Psoas muscle (tissue), 8 donors: Measurements from ENCODE around the gene HDGF. TPM values are rescaled to one million over a fixed set of nuclear protein-coding genes. Genes with fewer than 3 reads are reported as not detected.

ENCODE experiments used
- ATAC-seq, 4 donors: fragments of 200-7000 bp; cut with Tn5 transposase; one replicate each; pipeline ENCODE4 v1.9.1; 2020; ENCODE audit warnings: moderate library complexity in 3 of 4, mild to moderate bottlenecking in 2 of 4
- DNase-seq, 2 donors: peaks; one replicate each; pipeline ENCODE4 v3.0.0-alpha.2; 2020
- H3K27ac ChIP-seq: fragments of 200-600 bp; one replicate; pipeline ENCODE4 v1.8.0; 2022
- H3K27me3 ChIP-seq, 3 donors: fragments of 200-600 bp in 1 of 3; one replicate each; pipeline versions ENCODE4 v1.6.1 to v1.8.0; 2013 to 2022; ENCODE audit warnings: low read length in 2 of 3, mild to moderate bottlenecking in 2 of 3, moderate library complexity in 1 of 3; ENCODE audit not compliant: insufficient read depth in 3 of 3
- H3K36me3 ChIP-seq, 2 donors: fragments of 200-600 bp in 1 of 2; one replicate each; pipeline versions ENCODE4 v1.6.1 to v1.8.0; 2013 to 2022; ENCODE audit warnings: low read depth in 1 of 2, mild to moderate bottlenecking in 1 of 2, moderate library complexity in 1 of 2; ENCODE audit not compliant: insufficient read depth in 1 of 2
- H3K4me1 ChIP-seq: fragments of 200-600 bp; one replicate; pipeline ENCODE4 v1.8.0; 2022
- H3K4me3 ChIP-seq: fragments of 200-600 bp; one replicate; pipeline ENCODE4 v1.8.0; 2022; ENCODE audit warnings: mild to moderate bottlenecking
- H3K9me3 ChIP-seq: fragments of 200-600 bp; one replicate; pipeline ENCODE4 v1.8.0; 2022
- CTCF ChIP-seq: fragments of 200-600 bp; IDR thresholded peaks from one replicate; pipeline ENCODE4 v1.8.0; 2022; ENCODE audit warnings: antibody characterized with exemption
- WGBS, 3 donors: extraction: QIAGEN DNeasy Blood & Tissue Kit; methylation state at CpG; one replicate each; pipeline versions ENCODE4 v1.1.6 to v1.1.7; 2013; 5-methylcytosine and 5-hydroxymethylcytosine counted together
- intact Hi-C, 2 donors: fragments of 100-400 bp; cut with DNase I; formaldehyde crosslinking; loops; one replicate each; pipeline versions ENCODE4 v1.11.0 to v1.14.2; 2022
- polyA plus RNA-seq, 3 donors: library from polyadenylated mRNA; stranded (reverse); fragments of 200-250 nt; gene quantifications; one replicate each; pipeline ENCODE4 v1.2.3, GENCODE V29; 2013
- total RNA-seq, 4 donors: library from RNA; stranded (reverse); fragmentation: NEBNext Ultra II Directional in 2 of 4; extraction: Animal tissue kit (Norgen Biotek cat#: 25700) in 2 of 4; gene quantifications; one replicate each; pipeline versions ENCODE4 v1.2.1 to v1.2.4, GENCODE V29; 2021 to 2023
- donor health status: healthy with polysubstance abuse.
- donor health status: DM: no; HTN: no; CAD: no; lungs with moderate emphysema.
- donor health status: Bipolar disorder and iron deficiency.
- donor health status: healthy.
- donor health status: DM: yes; HTN: yes; CAD: no.
- donor health status: DM: no; HTN: no; CAD: no.
- donor health status: DM: no; HTN: no; CAD: no.
- donor health status: DM: yes; HTN: yes; CAD: no.

Gene HDGF
- total and polyA plus RNA-seq, 7 donors, result 161 to 367 (median 198) TPM

GRCh38 chr1:156743367-156744302 lies 7.8 kb downstream of the HDGF start:
- no peak for ATAC-seq
- WGBS, 3 donors, result 79 to 84% (median 81%) methylated on average over 12 to 14 of the region's 14 CpGs
- Histone ChIP-seq H3K4me3 (no peak overlapping the region), H3K36me3 (peaks cover 8 to 36% of the 10 kb centered on the region in 2 donors), H3K27me3 (no peaks in the 10 kb centered on the region), H3K9me3 (no peaks in the 10 kb centered on the region), H3K27ac (no peak overlapping the region), H3K4me1 (peaks cover 36% of the 10 kb centered on the region)
- intact Hi-C loops, result no loop called here
- TF ChIP-seq CTCF, result no peak
- no peak for DNase-seq

DNA sequence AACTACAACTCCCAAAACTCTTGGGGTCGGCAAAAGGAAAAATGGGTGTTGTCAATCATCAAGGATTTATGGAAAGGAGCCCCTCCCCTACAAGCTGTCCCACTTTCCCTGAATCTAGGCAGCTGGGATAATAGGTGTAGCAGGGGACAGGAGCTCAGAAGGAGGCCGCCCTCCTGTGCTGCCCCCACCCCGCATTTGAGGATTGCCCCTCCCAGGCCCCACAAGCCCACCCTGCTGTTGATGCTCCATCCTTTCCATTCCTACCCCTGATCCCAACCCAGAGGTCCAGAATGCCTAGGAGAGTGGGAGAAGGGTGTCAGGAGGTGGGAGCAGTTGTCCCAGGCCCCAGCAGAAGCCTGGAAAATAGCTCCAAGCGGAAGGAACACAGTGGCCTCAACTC lies 8.7 kb downstream of the HDGF start:
- H3K9me3 ChIP-seq, result no peaks in the 10 kb centered on the region
- H3K27ac ChIP-seq, result peak overlapping the region; percentile 90
- H3K4me3 ChIP-seq, result no peak overlapping the region
- H3K27me3 ChIP-seq, result no peaks in the 10 kb centered on the region
- ATAC-seq (no peak), DNase-seq (no peak)
- intact Hi-C loops, result no loop called here
- peaks cover 8 to 44% of the 10 kb centered on the region in 2 donors for H3K36me3 ChIP-seq
- WGBS, 3 donors, result 83 to 89% (median 84%) methylated on average over 4 of the region's 4 CpGs
- no peak for TF ChIP-seq CTCF
- peaks cover 30% of the 10 kb centered on the region for H3K4me1 ChIP-seq

GRCh38 chr1:156742017-156742416 lies 9.5 kb downstream of the HDGF start:
- DNase-seq (no peak), ATAC-seq (no peak)
- no peaks in the 10 kb centered on the region for H3K27me3 ChIP-seq
- H3K36me3 ChIP-seq, result peaks cover 13 to 52% of the 10 kb centered on the region in 2 donors
- no peaks in the 10 kb centered on the region for H3K9me3 ChIP-seq
- peak overlapping the region; percentile 83 for H3K4me3 ChIP-seq
- H3K27ac ChIP-seq, result peak overlapping the region; percentile 90
- intact Hi-C loops, result no loop called here
- peaks cover 27% of the 10 kb centered on the region for H3K4me1 ChIP-seq
- 70 to 81% (median 79%) methylated on average over 3 of the region's 3 CpGs for WGBS, 3 donors
- TF ChIP-seq CTCF, result no peak

GRCh38 chr1:156741481-156741983 lies 9.9 kb downstream of the HDGF start:
- no peak for TF ChIP-seq CTCF
- Histone ChIP-seq H3K4me1 (peaks cover 27% of the 10 kb centered on the region), H3K36me3 (peaks cover 14 to 57% of the 10 kb centered on the region in 2 donors), H3K27ac (peak overlapping the region; percentile 90), H3K27me3 (no peaks in the 10 kb centered on the region), H3K4me3 (peak overlapping the region; percentile 83), H3K9me3 (no peaks in the 10 kb centered on the region)
- WGBS, 3 donors, result 56 to 63% (median 58%) methylated on average over 8 of the region's 8 CpGs
- intact Hi-C loops, result no loop called here
- DNase-seq, result no peak
- no peak for ATAC-seq
